B cell (primary cell): ENCODE results near the gene CGB1. TPM values are rescaled to one million over a fixed set of nuclear protein-coding genes. Genes with fewer than 3 reads are reported as not detected.
"Not testable (repeated sequence)": the region's sequence is repeated elsewhere in the genome, so short reads cannot be mapped to it uniquely, and the experiment has no call there.

Source experiments
- ATAC-seq: fragments of 200-7000 bp; cut with Tn5 transposase; one replicate; pipeline ENCODE4 v1.10.0; 2021; ENCODE audit warnings: low read depth, mild to moderate bottlenecking, moderate number of reproducible peaks, moderate library complexity
- CTCF ChIA-PET: fragments of 350-600 bp; sonication (Branson Sonifier 250); formaldehyde crosslinking; loops from one replicate; lab custom pipeline; 2021; ENCODE audit warnings: antibody characterized with exemption, inconsistent platforms; lab: Charles Lee
- POLR2A ChIA-PET: fragments of 350-600 bp; sonication (Branson Sonifier 250); formaldehyde crosslinking; loops from one replicate; lab custom pipeline; 2021; ENCODE audit warnings: antibody characterized with exemption; lab: Charles Lee
- DNase-seq: peaks from one replicate; pipeline ENCODE4 v3.0.0; 2013
- H2AFZ ChIP-seq: 2 replicates; pipeline ENCODE4 v1.6.1; 2012; ENCODE audit warnings: mild to moderate bottlenecking, low read depth, low read length; ENCODE audit not compliant: insufficient read depth, poor library complexity, severe bottlenecking
- H3K27ac ChIP-seq, 2 donors: 1 replicate in 1 of 2; 2 replicates in 1 of 2; pipeline ENCODE4 v1.5.1; 2012 to 2013; ENCODE audit warnings: low read length in 2 of 2, mild to moderate bottlenecking in 2 of 2, moderate library complexity in 1 of 2
- H3K27me3 ChIP-seq, 4 experiments: fragments of 200-600 bp in 1 of 4; sonication (generic) in 1 of 4; replicated peaks in 1 of 4; 1 replicate in 2 of 4; 2 replicates in 2 of 4; pipeline versions ENCODE4 v1.6.1 to v1.7.0; 2013 to 2016; ENCODE audit warnings: low read length in 3 of 4, mild to moderate bottlenecking in 2 of 4, mixed read lengths in 1 of 4, moderate library complexity in 1 of 4; ENCODE audit not compliant: insufficient read depth in 4 of 4, control insufficient read depth in 3 of 4; ENCODE audit errors: control extremely low read depth in 1 of 4
- H3K36me3 ChIP-seq, 2 experiments: replicated peaks in 1 of 2; 1 replicate in 1 of 2; 2 replicates in 1 of 2; pipeline versions ENCODE4 v1.6.1 to v1.7.1; 2013; ENCODE audit warnings: low read length in 1 of 2; ENCODE audit not compliant: insufficient read depth in 2 of 2, control insufficient read depth in 1 of 2; ENCODE audit errors: control extremely low read depth in 1 of 2, extremely low read depth in 1 of 2
- H3K4me1 ChIP-seq, 2 donors: fragments of 200-600 bp in 1 of 2; sonication (generic) in 1 of 2; 1 replicate in 1 of 2; 2 replicates in 1 of 2; pipeline versions ENCODE4 v1.5.1 to v1.6.1; 2013 to 2017; ENCODE audit warnings: low read length in 2 of 2; ENCODE audit not compliant: control insufficient read depth in 2 of 2, insufficient read depth in 2 of 2
- H3K4me2 ChIP-seq: replicated peaks from 2 replicates; pipeline ENCODE3; 2012; ENCODE audit warnings: mild to moderate bottlenecking, low read depth, low read length; ENCODE audit not compliant: poor library complexity, severe bottlenecking
- H3K4me3 ChIP-seq, 5 experiments: fragments of 200-600 bp in 1 of 5; sonication (generic) in 1 of 5; 1 replicate in 3 of 5; 2 replicates in 2 of 5; pipeline versions ENCODE4 v1.5.1 to v1.7.0; 2011 to 2016; ENCODE audit warnings: low read length in 4 of 5, mild to moderate bottlenecking in 4 of 5, low read depth in 2 of 5, control low read depth in 1 of 5, moderate library complexity in 1 of 5; ENCODE audit not compliant: insufficient read depth in 1 of 5; ENCODE audit errors: control extremely low read depth in 1 of 5, extremely low read depth in 1 of 5
- H3K79me2 ChIP-seq: fragments of 200-600 bp; sonication (generic); one replicate; pipeline ENCODE4 v1.6.0; 2016; ENCODE audit warnings: low read length; ENCODE audit not compliant: control insufficient read depth, insufficient read depth
- H3K9ac ChIP-seq: fragments of 200-600 bp; sonication (generic); 2 replicates; pipeline ENCODE4 v1.6.1; 2017; ENCODE audit warnings: mild to moderate bottlenecking, low read length, moderate library complexity
- H3K9me3 ChIP-seq, 3 donors: one replicate each; pipeline versions ENCODE4 v1.6.1 to v1.7.1; 2013; ENCODE audit warnings: low read length in 2 of 3; ENCODE audit not compliant: control insufficient read depth in 2 of 3, insufficient read depth in 1 of 3; ENCODE audit errors: control extremely low read depth in 1 of 3
- H4K20me1 ChIP-seq: 2 replicates; pipeline ENCODE4 v1.6.0; 2012; ENCODE audit warnings: mild to moderate bottlenecking, low read length; ENCODE audit not compliant: insufficient read depth, control insufficient read depth, poor library complexity, severe bottlenecking
- H3K27ac Mint-ChIP-seq: one replicate; pipeline ENCODE4 v1.8.0; 2021; ENCODE audit warnings: mixed read lengths
- H3K27me3 Mint-ChIP-seq: one replicate; pipeline ENCODE4 v1.8.0; 2021; ENCODE audit warnings: mixed read lengths
- H3K4me1 Mint-ChIP-seq: one replicate; pipeline ENCODE4 v1.8.0; 2021; ENCODE audit warnings: mixed read lengths
- H3K4me3 Mint-ChIP-seq: one replicate; pipeline ENCODE4 v1.8.0; 2021; ENCODE audit warnings: mixed read lengths
- H3K9me3 Mint-ChIP-seq: one replicate; pipeline ENCODE4 v1.8.0; 2022; ENCODE audit warnings: mixed read lengths; ENCODE audit not compliant: insufficient read depth
- EZH2 ChIP-seq: IDR thresholded peaks from 2 replicates; pipeline ENCODE4 v1.6.1; 2012; ENCODE audit warnings: borderline replicate concordance, low read depth, mild to moderate bottlenecking, moderate library complexity, low read length; ENCODE audit not compliant: insufficient read depth, poor library complexity, severe bottlenecking
- WGBS: methylation state at CpG from one replicate; pipeline ENCODE4 v1.1.5; 2013; ENCODE audit warnings: missing lambda C conversion rate; ENCODE audit not compliant: insufficient coverage; 5-methylcytosine and 5-hydroxymethylcytosine counted together
- intact Hi-C: fragments of 100-400 bp; cut with micrococcal nuclease; formaldehyde crosslinking; loops from one replicate; pipeline ENCODE4 v1.10.0; 2022
- polyA plus RNA-seq: library from polyadenylated mRNA; depleted of rRNA; stranded (reverse); fragments of >200 nt; gene quantifications from 2 replicates; pipeline ENCODE4 v1.2.3, GENCODE V29; 2012
- total RNA-seq, 2 donors: library from RNA; stranded (reverse); fragments of 120-200 nt in 1 of 2; gene quantifications; 1 replicate in 1 of 2; 2 replicates in 1 of 2; pipeline versions ENCODE4 v1.2.3 to v1.2.4, GENCODE V29; 2013 to 2022
- TF ChIP-seq, protein P1 (sequence below): fragments of 200-600 bp; IDR thresholded peaks from one replicate; pipeline ENCODE4 v1.8.0; 2022; ENCODE audit warnings: antibody characterized with exemption, mild to moderate bottlenecking

CGB1 gene
- total and polyA plus RNA-seq, 2 donors (not counting 1 experiment from before 2014, with no cell fraction given): not detected

- H3K4me1 Mint-ChIP-seq: peaks cover 34% of the 10 kb centered on the region
- DNase-seq: peak; percentile 53
- intact Hi-C loops: loop anchor here (2.0 kb wide), 1 partner anchor 26 kb away; the partner anchor contains the start of genes GYS1 and RUVBL2
Observed at GRCh38 chr19:49018388-49019241, 18.1 kb downstream of the CGB1 start.

DNA sequence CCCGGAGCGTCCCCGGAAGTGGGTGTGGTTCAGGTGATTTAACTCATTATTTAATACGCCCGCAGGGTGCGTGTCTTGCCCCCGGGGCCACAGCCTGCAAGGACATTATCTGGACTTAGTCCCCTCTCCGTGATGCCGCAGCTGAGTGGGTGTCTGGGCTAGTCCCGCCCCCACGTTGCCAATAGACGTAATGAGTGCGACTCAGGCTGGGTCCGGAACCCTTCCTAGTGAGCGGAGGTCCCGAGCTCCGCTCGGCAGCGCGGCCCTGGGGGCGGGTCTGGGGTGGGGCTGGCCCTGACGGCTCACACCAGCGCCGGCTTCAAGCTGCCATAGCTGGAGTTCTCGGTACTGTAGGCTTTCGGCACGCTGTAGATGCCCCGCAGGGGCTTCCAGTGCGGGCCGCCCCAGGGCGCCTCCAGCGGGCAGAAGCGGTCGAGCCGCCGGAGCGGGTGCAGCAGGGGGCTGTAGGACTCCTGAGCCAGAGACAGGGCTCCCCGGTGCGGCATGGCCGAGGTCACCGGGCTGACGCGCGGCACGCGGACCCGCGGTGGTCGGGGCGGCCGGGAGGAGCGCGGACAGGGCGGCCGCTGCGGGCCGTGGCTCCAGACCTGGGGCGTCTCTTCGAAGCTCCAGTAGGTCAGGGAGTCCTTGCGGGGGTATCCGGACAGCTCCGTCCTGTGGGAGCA, 18.9 kb downstream of the CGB1 start:
- H3K27me3 Mint-ChIP-seq: no peaks in the 10 kb centered on the region
- TF ChIP-seq EZH2: no peak
- TF ChIP-seq, protein P1, sequence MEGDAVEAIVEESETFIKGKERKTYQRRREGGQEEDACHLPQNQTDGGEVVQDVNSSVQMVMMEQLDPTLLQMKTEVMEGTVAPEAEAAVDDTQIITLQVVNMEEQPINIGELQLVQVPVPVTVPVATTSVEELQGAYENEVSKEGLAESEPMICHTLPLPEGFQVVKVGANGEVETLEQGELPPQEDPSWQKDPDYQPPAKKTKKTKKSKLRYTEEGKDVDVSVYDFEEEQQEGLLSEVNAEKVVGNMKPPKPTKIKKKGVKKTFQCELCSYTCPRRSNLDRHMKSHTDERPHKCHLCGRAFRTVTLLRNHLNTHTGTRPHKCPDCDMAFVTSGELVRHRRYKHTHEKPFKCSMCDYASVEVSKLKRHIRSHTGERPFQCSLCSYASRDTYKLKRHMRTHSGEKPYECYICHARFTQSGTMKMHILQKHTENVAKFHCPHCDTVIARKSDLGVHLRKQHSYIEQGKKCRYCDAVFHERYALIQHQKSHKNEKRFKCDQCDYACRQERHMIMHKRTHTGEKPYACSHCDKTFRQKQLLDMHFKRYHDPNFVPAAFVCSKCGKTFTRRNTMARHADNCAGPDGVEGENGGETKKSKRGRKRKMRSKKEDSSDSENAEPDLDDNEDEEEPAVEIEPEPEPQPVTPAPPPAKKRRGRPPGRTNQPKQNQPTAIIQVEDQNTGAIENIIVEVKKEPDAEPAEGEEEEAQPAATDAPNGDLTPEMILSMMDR: peak; percentile 78
- ATAC-seq (peak; percentile 80), DNase-seq (peak; percentile 82)
- no peaks in the 10 kb centered on the region for H4K20me1 ChIP-seq
- peak overlapping the region in 4 of 5 experiments; percentile 52 to 73 (median 60) for H3K4me3 ChIP-seq
- peak overlapping the region; percentile 88 for H2AFZ ChIP-seq
- ChIA-PET CTCF (interaction anchor here (0.6 to 1.9 kb wide), 6 partner anchors 11 to 180 kb away, joined by 3 to 10 read pairs (median 4); partner anchors contain the start of genes GYS1, LIN7B and RUVBL2), POLR2A (interaction anchor here (0.6 to 1.5 kb wide), 3 partner anchors 18 to 131 kb away, joined by 3 to 7 read pairs (median 3); partner anchors contain the start of gene RUVBL2)
- H3K9ac ChIP-seq: peak overlapping the region; percentile 72
- H3K4me3 Mint-ChIP-seq: peak overlapping the region; percentile 89
- H3K27ac Mint-ChIP-seq: peak overlapping the region; percentile 67
- no peaks in the 10 kb centered on the region for H3K79me2 ChIP-seq
- intact Hi-C loops: loop anchor here (2.0 kb wide), 1 partner anchor 25 kb away; the partner anchor contains the start of genes GYS1 and RUVBL2
- peak overlapping the region; percentile 99 for H3K4me2 ChIP-seq
- WGBS: under 1% methylated on average over 58 of the region's 62 CpGs
- H3K9me3 ChIP-seq: no peaks in the 10 kb centered on the region
- peaks cover 34% of the 10 kb centered on the region for H3K4me1 Mint-ChIP-seq
- H3K27me3 ChIP-seq: peaks cover 0 to 9% (median 2%) of the 10 kb centered on the region in 4 experiments
- peaks cover 25 to 40% of the 10 kb centered on the region in 2 donors for H3K4me1 ChIP-seq
- H3K27ac ChIP-seq: peak overlapping the region in 1 of 2 donors; percentile 30
- H3K9me3 Mint-ChIP-seq: no peaks in the 10 kb centered on the region
- peaks cover 0 to 4% of the 10 kb centered on the region in 2 experiments for H3K36me3 ChIP-seq

More at GRCh38 chr19:49018388-49019241, 18.1 kb downstream of the CGB1 start:
- not testable (repeated sequence) for H3K9me3 Mint-ChIP-seq, H3K9me3 ChIP-seq, H3K79me2 ChIP-seq, H3K27ac ChIP-seq, H3K27me3 ChIP-seq, H3K27me3 Mint-ChIP-seq, ATAC-seq, H4K20me1 ChIP-seq, H3K36me3 ChIP-seq
- Mint-ChIP-seq H3K4me3 (peak overlapping the region; percentile 89), H3K27ac (peak overlapping the region; percentile 64)
- peak overlapping the region; percentile 88 for H2AFZ ChIP-seq
- CTCF ChIA-PET: interaction anchor here (0.7 to 1.9 kb wide), 8 partner anchors 15 to 179 kb away, joined by 3 to 10 read pairs (median 3); partner anchors contain the start of genes GYS1, LIN7B and RUVBL2
- POLR2A ChIA-PET: interaction anchor here (1.0 to 1.5 kb wide), 3 partner anchors 25 to 132 kb away, joined by 5 to 7 read pairs (median 5); partner anchors contain the start of genes GYS1 and RUVBL2
- peak overlapping the region; percentile 72 for H3K9ac ChIP-seq
- peak overlapping the region; percentile 99 for H3K4me2 ChIP-seq
- H3K4me1 ChIP-seq: peaks cover 25 to 40% of the 10 kb centered on the region in 2 donors
- WGBS: 4% methylated on average over 29 of the region's 50 CpGs
- H3K4me3 ChIP-seq: peak overlapping the region in 4 of 5 experiments; percentile 52 to 73 (median 60)
